OCI-LY7 (cell line): Measurements from ENCODE around the gene XPA. TPM values are rescaled to one million over a fixed set of nuclear protein-coding genes. Genes with fewer than 3 reads are reported as not detected.

Source experiments
- BruUV-seq: library from RNA; stranded (reverse); fragments of 400-500 nt; replicated peaks from 2 replicates; lab custom pipeline; 2021; lab: Mats Ljungman, UMichigan
- CTCF ChIA-PET: fragments of 300-600 bp; sonication (Branson Sonifier 250); formaldehyde crosslinking; loops from one replicate; lab custom pipeline; 2022; ENCODE audit warnings: antibody characterized with exemption; ENCODE audit not compliant: unreplicated experiment; lab: Charles Lee
- POLR2A ChIA-PET: fragments of 300-600 bp; sonication (Branson Sonifier 250); formaldehyde crosslinking; loops from one replicate; lab custom pipeline; 2022; ENCODE audit warnings: antibody characterized with exemption; lab: Charles Lee
- DNase-seq: peaks from one replicate; pipeline ENCODE4 v3.0.0-alpha.2; 2015; ENCODE audit warnings: low spot score
- H2AFZ ChIP-seq: fragments of 200-600 bp; sonication (generic), shearing (Covaris generic); 2 replicates; pipeline ENCODE4 v1.6.1; 2014; ENCODE audit warnings: mild to moderate bottlenecking, antibody characterized with exemption, low read length, moderate library complexity
- H3K27ac ChIP-seq: fragments of 200-600 bp; sonication (generic); 2 replicates; pipeline ENCODE4 v1.5.1; 2014; ENCODE audit warnings: mixed run types, low read depth, mild to moderate bottlenecking, moderate library complexity, low read length, inconsistent platforms; ENCODE audit not compliant: poor library complexity, severe bottlenecking
- H3K36me3 ChIP-seq: fragments of 200-600 bp; sonication (generic); 2 replicates; pipeline ENCODE4 v1.6.1; 2014; ENCODE audit warnings: mild to moderate bottlenecking, antibody characterized with exemption, low read length, moderate library complexity, mixed read lengths; ENCODE audit not compliant: insufficient read depth
- H3K4me1 ChIP-seq: fragments of 200-600 bp; sonication (generic); 2 replicates; pipeline ENCODE4 v1.5.1; 2014; ENCODE audit warnings: mild to moderate bottlenecking, low read length; ENCODE audit not compliant: insufficient read depth, poor library complexity, severe bottlenecking
- H3K4me2 ChIP-seq: fragments of 200-600 bp; sonication (generic); 2 replicates; pipeline ENCODE4 v1.6.1; 2014; ENCODE audit warnings: mild to moderate bottlenecking, low read length
- H3K4me3 ChIP-seq: fragments of 200-600 bp; sonication (generic); 2 replicates; pipeline ENCODE4 v1.5.1; 2014; ENCODE audit warnings: mild to moderate bottlenecking, low read depth, low read length; ENCODE audit not compliant: poor library complexity, severe bottlenecking
- H3K79me2 ChIP-seq: fragments of 200-600 bp; sonication (generic); 2 replicates; pipeline ENCODE4 v1.6.1; 2016; ENCODE audit warnings: low read depth, mild to moderate bottlenecking, low read length, moderate library complexity, mixed read lengths; ENCODE audit not compliant: insufficient read depth
- H3K9me2 ChIP-seq: fragments of 200-600 bp; sonication (generic); 2 replicates; pipeline ENCODE4 v1.6.1; 2016; ENCODE audit warnings: mild to moderate bottlenecking, low read length, mixed read lengths; ENCODE audit not compliant: insufficient read depth
- H3K9me3 ChIP-seq: fragments of 200-600 bp; sonication (generic); 2 replicates; pipeline ENCODE4 v1.6.1; 2014; ENCODE audit warnings: mild to moderate bottlenecking, mixed run types, low read length, mixed read lengths
- H4K20me1 ChIP-seq: fragments of 200-600 bp; sonication (generic); 2 replicates; pipeline ENCODE4 v1.6.1; 2014; ENCODE audit warnings: mild to moderate bottlenecking, antibody characterized with exemption, low read length, moderate library complexity, mixed read lengths; ENCODE audit not compliant: insufficient read depth
- EZH2phosphoT487 ChIP-seq: fragments of 200-600 bp; sonication (generic); IDR thresholded peaks from 2 replicates; pipeline ENCODE4 v1.6.1; 2018; ENCODE audit warnings: low read depth, borderline replicate concordance, mild to moderate bottlenecking, mixed run types, antibody characterized with exemption, low read length, moderate library complexity, mixed read lengths
- intact Hi-C: fragments of 100-400 bp; cut with micrococcal nuclease; formaldehyde crosslinking; loops from one replicate; pipeline ENCODE4 v1.10.0; 2022; ENCODE audit not compliant: unreplicated experiment
- total RNA-seq, 2 experiments: library from RNA; depleted of rRNA in 1 of 2; stranded (reverse); fragments of >200 nt in 1 of 2; shearing (Covaris generic) in 1 of 2; gene quantifications; 2 replicates each; pipeline ENCODE4 v1.2.3, GENCODE V29; 2014 to 2022
- TF ChIP-seq, protein P1 (sequence below): fragments of 200-600 bp; sonication (generic); conservative IDR thresholded peaks from 2 replicates; pipeline ENCODE4 v1.5.1; 2014; ENCODE audit warnings: mild to moderate bottlenecking, antibody characterized with exemption, low read length, moderate library complexity, mixed read lengths

XPA gene
- total RNA-seq, 2 experiments from 2014 or later, result 15.7 to 15.8 TPM

DNA sequence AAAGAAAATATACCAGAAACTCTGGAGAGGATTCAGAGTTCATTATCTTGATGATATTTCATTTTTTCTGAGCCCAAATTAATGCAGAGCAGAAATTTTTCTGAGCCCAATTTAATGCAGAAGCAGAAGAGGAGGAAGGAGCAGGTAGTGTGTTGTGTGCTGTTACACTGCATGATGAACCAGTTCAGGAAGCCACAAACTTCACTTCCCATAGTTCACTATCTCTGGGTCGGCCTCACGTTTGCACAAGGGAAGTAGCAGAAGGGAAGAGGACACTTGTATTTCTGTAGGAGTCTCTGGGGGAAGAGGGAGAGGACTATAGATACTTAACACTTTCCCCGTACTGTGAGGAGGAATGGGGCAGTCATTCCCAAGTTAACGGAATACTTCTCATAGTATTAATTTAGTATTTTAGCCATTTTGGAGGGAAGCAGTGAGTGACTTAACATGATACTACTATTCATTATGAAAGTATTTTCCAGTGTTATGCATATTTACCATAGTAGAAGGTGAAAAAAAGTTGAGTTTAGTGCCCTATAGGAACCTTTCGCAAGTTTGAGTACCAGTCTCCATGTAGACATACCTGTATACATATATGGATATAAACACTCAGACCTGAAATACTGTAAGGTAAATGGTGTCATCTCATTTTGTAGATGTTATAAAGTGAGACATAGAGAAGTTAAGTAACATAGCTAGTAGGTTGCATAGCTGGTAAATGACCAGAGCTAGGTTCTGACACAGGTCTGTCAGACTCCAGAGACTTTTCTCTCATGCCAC is 30.0 kb downstream of the XPA start:
- H2AFZ ChIP-seq, result no peak overlapping the region
- H3K9me2 ChIP-seq, result no peaks in the 10 kb centered on the region
- no peaks in the 10 kb centered on the region for H3K9me3 ChIP-seq
- peaks cover 99% of the 10 kb centered on the region for H3K36me3 ChIP-seq
- TF ChIP-seq, protein P1, sequence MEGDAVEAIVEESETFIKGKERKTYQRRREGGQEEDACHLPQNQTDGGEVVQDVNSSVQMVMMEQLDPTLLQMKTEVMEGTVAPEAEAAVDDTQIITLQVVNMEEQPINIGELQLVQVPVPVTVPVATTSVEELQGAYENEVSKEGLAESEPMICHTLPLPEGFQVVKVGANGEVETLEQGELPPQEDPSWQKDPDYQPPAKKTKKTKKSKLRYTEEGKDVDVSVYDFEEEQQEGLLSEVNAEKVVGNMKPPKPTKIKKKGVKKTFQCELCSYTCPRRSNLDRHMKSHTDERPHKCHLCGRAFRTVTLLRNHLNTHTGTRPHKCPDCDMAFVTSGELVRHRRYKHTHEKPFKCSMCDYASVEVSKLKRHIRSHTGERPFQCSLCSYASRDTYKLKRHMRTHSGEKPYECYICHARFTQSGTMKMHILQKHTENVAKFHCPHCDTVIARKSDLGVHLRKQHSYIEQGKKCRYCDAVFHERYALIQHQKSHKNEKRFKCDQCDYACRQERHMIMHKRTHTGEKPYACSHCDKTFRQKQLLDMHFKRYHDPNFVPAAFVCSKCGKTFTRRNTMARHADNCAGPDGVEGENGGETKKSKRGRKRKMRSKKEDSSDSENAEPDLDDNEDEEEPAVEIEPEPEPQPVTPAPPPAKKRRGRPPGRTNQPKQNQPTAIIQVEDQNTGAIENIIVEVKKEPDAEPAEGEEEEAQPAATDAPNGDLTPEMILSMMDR, result no peak
- no peak for TF ChIP-seq EZH2phosphoT487
- H4K20me1 ChIP-seq, result 0 out of 2 replicates have a peak, but pooled peaks cover 4% of the 10 kb centered on the region
- intact Hi-C loops, result no loop called here
- H3K4me2 ChIP-seq, result no peak overlapping the region
- H3K4me3 ChIP-seq, result no peak overlapping the region
- BruUV-seq, result no TSS peak
- no peaks in the 10 kb centered on the region for H3K4me1 ChIP-seq
- H3K27ac ChIP-seq, result no peak overlapping the region
- no peaks in the 10 kb centered on the region for H3K79me2 ChIP-seq
- CTCF ChIA-PET, result no interaction called here
- POLR2A ChIA-PET, result interaction anchor here (1.1 kb wide), 2 partner anchors 9 to 34 kb away, joined by 3 to 4 read pairs; partner anchors contain the start of genes NCBP1 and TSTD2
- DNase-seq, result no peak

- no TSS peak for BruUV-seq
- POLR2A ChIA-PET, result interaction anchor here (1.1 kb wide), 1 partner anchor 10 kb away, joined by 3 read pairs; no protein-coding TSS in a partner anchor
- intact Hi-C loops, result no loop called here
Observed at GRCh38 chr9:97665742-97666141, 31.4 kb downstream of the XPA start.

More at GRCh38 chr9:97665742-97666141, 31.4 kb downstream of the XPA start:
- Histone ChIP-seq H3K79me2 (no peaks in the 10 kb centered on the region), H3K9me3 (no peaks in the 10 kb centered on the region), H3K4me3 (no peak overlapping the region), H4K20me1 (0 out of 2 replicates have a peak, but pooled peaks cover 4% of the 10 kb centered on the region), H3K4me1 (no peaks in the 10 kb centered on the region), H3K27ac (no peak overlapping the region), H3K36me3 (peaks cover 99% of the 10 kb centered on the region), H2AFZ (no peak overlapping the region), H3K4me2 (no peak overlapping the region), H3K9me2 (no peaks in the 10 kb centered on the region)
- CTCF ChIA-PET, result no interaction called here
- TF ChIP-seq, protein P1, result no peak
- TF ChIP-seq EZH2phosphoT487, result no peak
- DNase-seq, result no peak
